Stomach (tissue), 9 donors: ENCODE results near the gene CHN1. TPM values are rescaled to one million over a fixed set of nuclear protein-coding genes. Genes with fewer than 3 reads are reported as not detected.
A peak's percentile ranks its signal among the peaks of the same experiment; 100 is the strongest.

ENCODE experiments used
- DNase-seq, 2 donors: peaks; one replicate each; pipeline versions ENCODE4 v3.0.0 to v3.0.0-alpha.2; 2013 to 2019
- H3K27ac ChIP-seq, 5 donors: fragments of 200-600 bp in 4 of 5; sonication (generic) in 4 of 5; one replicate each; pipeline ENCODE4 v1.5.1; 2013 to 2019; ENCODE audit warnings: mild to moderate bottlenecking in 1 of 5, moderate library complexity in 1 of 5
- H3K27me3 ChIP-seq, 3 donors: fragments of 200-600 bp; sonication (generic); one replicate each; pipeline ENCODE4 v1.5.1; 2017 to 2019; ENCODE audit warnings: mixed run types in 1 of 3
- H3K36me3 ChIP-seq, 4 donors: fragments of 200-600 bp; sonication (generic); 1 replicate in 3 of 4; 2 replicates in 1 of 4; pipeline ENCODE4 v1.5.1; 2016 to 2019
- H3K4me1 ChIP-seq, 4 donors: fragments of 200-600 bp; sonication (generic); one replicate each; pipeline ENCODE4 v1.5.1; 2016 to 2019
- H3K4me3 ChIP-seq, 4 donors: fragments of 200-600 bp; sonication (generic) in 3 of 4; one replicate each; pipeline ENCODE4 v1.5.1; 2016 to 2019; ENCODE audit warnings: mild to moderate bottlenecking in 1 of 4
- H3K9me3 ChIP-seq, 4 donors: fragments of 200-600 bp; sonication (generic); one replicate each; pipeline ENCODE4 v1.5.1; 2016 to 2019
- EP300 ChIP-seq: sonication (generic); formaldehyde crosslinking; IDR thresholded peaks from one replicate; pipeline ENCODE4 v1.6.1; 2017; ENCODE audit warnings: antibody characterized with exemption
- POLR2A ChIP-seq, 4 donors: fragments of 450-650 bp; IDR thresholded peaks; one replicate each; pipeline ENCODE4 v1.6.1; 2016; ENCODE audit warnings: antibody characterized with exemption in 4 of 4, control low read depth in 2 of 4, mild to moderate bottlenecking in 1 of 4, moderate library complexity in 1 of 4
- POLR2AphosphoS5 ChIP-seq, 3 donors: sonication (generic); formaldehyde crosslinking; IDR thresholded peaks; one replicate each; pipeline ENCODE4 v1.6.1; 2016; ENCODE audit warnings: antibody characterized with exemption in 3 of 3
- WGBS, 5 donors: extraction: QIAGEN DNeasy Blood & Tissue Kit in 3 of 5; methylation state at CpG; one replicate each; pipeline versions ENCODE4 v1.1.5 to v1.1.7; 2013 to 2018; 5-methylcytosine and 5-hydroxymethylcytosine counted together
- intact Hi-C: fragments of 100-400 bp; cut with DNase I; formaldehyde crosslinking; loops from one replicate; pipeline ENCODE4 v1.15.1; 2023; ENCODE audit warnings: low total_unique reads
- polyA plus RNA-seq, 3 donors: library from polyadenylated mRNA; stranded (reverse); fragments of 200-250 nt; gene quantifications; one replicate each; pipeline ENCODE4 v1.2.3, GENCODE V29; 2013
- total RNA-seq, 5 donors: library from RNA; depleted of rRNA; stranded (reverse); fragments of >200 nt; gene quantifications; one replicate each; pipeline versions ENCODE4 v1.1.0 to v1.2.3, GENCODE V29; 2014 to 2016
- TF ChIP-seq, protein P1 (sequence below), 7 experiments: fragments of 450-650 bp in 4 of 7; fragments of 200-600 bp in 3 of 7; sonication (generic) in 3 of 7; IDR thresholded peaks; one replicate each; pipeline ENCODE4 v1.5.1; 2016 to 2019; ENCODE audit warnings: antibody characterized with exemption in 7 of 7, control low read depth in 2 of 7, mild to moderate bottlenecking in 1 of 7
- donor health status: healthy with polysubstance abuse.
- donor health status: Bipolar disorder and iron deficiency.
- donor health status: healthy.

CHN1 gene
- total and polyA plus RNA-seq, 8 donors, result 2.3 to 50.9 (median 12.2) TPM; not detected in 1

GRCh38 chr2:174827371-174828369 is 177.5 kb downstream of the CHN1 start:
- intact Hi-C loops, result no loop called here
- TF ChIP-seq, protein P1, sequence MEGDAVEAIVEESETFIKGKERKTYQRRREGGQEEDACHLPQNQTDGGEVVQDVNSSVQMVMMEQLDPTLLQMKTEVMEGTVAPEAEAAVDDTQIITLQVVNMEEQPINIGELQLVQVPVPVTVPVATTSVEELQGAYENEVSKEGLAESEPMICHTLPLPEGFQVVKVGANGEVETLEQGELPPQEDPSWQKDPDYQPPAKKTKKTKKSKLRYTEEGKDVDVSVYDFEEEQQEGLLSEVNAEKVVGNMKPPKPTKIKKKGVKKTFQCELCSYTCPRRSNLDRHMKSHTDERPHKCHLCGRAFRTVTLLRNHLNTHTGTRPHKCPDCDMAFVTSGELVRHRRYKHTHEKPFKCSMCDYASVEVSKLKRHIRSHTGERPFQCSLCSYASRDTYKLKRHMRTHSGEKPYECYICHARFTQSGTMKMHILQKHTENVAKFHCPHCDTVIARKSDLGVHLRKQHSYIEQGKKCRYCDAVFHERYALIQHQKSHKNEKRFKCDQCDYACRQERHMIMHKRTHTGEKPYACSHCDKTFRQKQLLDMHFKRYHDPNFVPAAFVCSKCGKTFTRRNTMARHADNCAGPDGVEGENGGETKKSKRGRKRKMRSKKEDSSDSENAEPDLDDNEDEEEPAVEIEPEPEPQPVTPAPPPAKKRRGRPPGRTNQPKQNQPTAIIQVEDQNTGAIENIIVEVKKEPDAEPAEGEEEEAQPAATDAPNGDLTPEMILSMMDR (IDR thresholded peaks at IDR 0.05), result no peak
- TF ChIP-seq POLR2AphosphoS5 (IDR thresholded peaks at IDR 0.05) (no peak), EP300 (no peak), POLR2A (IDR thresholded peaks at IDR 0.05) (no peak)
- Histone ChIP-seq H3K9me3 (no peaks in the 10 kb centered on the region), H3K27ac (peak overlapping the region in 2 of 5 donors; percentile 49 to 60), H3K4me3 (no peak overlapping the region), H3K36me3 (no peaks in the 10 kb centered on the region), H3K27me3 (no peaks in the 10 kb centered on the region), H3K4me1 (peaks cover 0 to 13% (median 4%) of the 10 kb centered on the region in 4 donors)
- peak in 1 of 2 donors; percentile 74 for DNase-seq
- WGBS, 5 donors, result 38 to 53% (median 42%) methylated on average over 9 of the region's 9 CpGs

DNA sequence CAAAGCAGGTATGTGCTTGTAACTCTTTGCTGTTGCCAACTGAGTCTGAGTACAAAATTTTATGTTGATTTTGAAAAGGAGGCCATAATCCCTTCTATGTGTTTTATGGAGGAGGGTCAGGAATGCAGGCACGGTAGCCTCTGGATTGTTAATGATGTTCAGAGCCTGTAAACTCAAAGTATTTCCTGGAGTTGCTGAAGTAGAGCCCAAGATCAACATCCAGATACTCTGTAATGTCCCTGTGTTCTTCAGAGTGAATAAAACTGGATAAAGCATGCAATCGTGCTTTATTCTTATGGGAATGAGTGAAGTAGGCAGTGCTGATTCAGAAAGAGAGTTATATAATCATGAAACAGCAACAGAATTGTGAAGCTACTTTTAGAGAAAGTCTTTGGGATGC is 179.1 kb downstream of the CHN1 start:
- WGBS, 5 donors, result 41 to 63% (median 55%) methylated on average over 2 of the region's 2 CpGs
- DNase-seq, result no peak
- Histone ChIP-seq H3K4me3 (no peak overlapping the region), H3K9me3 (no peaks in the 10 kb centered on the region), H3K27me3 (no peaks in the 10 kb centered on the region), H3K27ac (peak overlapping the region in 2 of 5 donors; percentile 5 to 6), H3K36me3 (no peaks in the 10 kb centered on the region), H3K4me1 (peaks cover 0 to 13% (median 4%) of the 10 kb centered on the region in 4 donors)
- TF ChIP-seq POLR2AphosphoS5 (IDR thresholded peaks at IDR 0.05) (no peak), POLR2A (IDR thresholded peaks at IDR 0.05) (no peak), EP300 (no peak)
- TF ChIP-seq, protein P1 (IDR thresholded peaks at IDR 0.05), result no peak
- intact Hi-C loops, result no loop called here

GRCh38 chr2:174824068-174824467 is 181.1 kb downstream of the CHN1 start:
- TF ChIP-seq EP300, result no peak
- TF ChIP-seq POLR2A (IDR thresholded peaks at IDR 0.05), result no peak
- TF ChIP-seq POLR2AphosphoS5 (IDR thresholded peaks at IDR 0.05), result no peak
- TF ChIP-seq, protein P1 (IDR thresholded peaks at IDR 0.05), result no peak
- DNase-seq, result no peak
- Histone ChIP-seq H3K27ac (no peak overlapping the region), H3K4me1 (peaks cover 0 to 13% (median 4%) of the 10 kb centered on the region in 4 donors), H3K9me3 (no peaks in the 10 kb centered on the region), H3K27me3 (no peaks in the 10 kb centered on the region), H3K36me3 (peaks cover 0 to 4% (median 0%) of the 10 kb centered on the region in 4 donors), H3K4me3 (no peak overlapping the region)
- intact Hi-C loops, result no loop called here

GRCh38 chr2:174821628-174822027 is 183.6 kb downstream of the CHN1 start:
- Histone ChIP-seq H3K9me3 (no peaks in the 10 kb centered on the region), H3K4me1 (peaks cover 0 to 8% (median 0%) of the 10 kb centered on the region in 4 donors), H3K27me3 (no peaks in the 10 kb centered on the region), H3K4me3 (no peak overlapping the region), H3K36me3 (peaks cover 0 to 4% (median 0%) of the 10 kb centered on the region in 4 donors), H3K27ac (no peak overlapping the region)
- 89 to 94% (median 92%) methylated on average over 4 of the region's 4 CpGs for WGBS, 5 donors
- intact Hi-C loops, result no loop called here
- TF ChIP-seq, protein P1 (IDR thresholded peaks at IDR 0.05), result no peak
- TF ChIP-seq POLR2A (IDR thresholded peaks at IDR 0.05) (no peak), POLR2AphosphoS5 (IDR thresholded peaks at IDR 0.05) (no peak), EP300 (no peak)
- no peak for DNase-seq
